Stimulated activated CD8-positive, alpha-beta memory T cell treated with anti-CD3 and anti-CD28 coated beads, Interleukin-15, amount 100 ng/mL, for 1 hour (primary cell): Measurements from ENCODE around the gene HDAC8.

Experiments
- DNase-seq: peaks from one replicate; pipeline ENCODE4 v3.0.0-alpha.2; 2020; ENCODE audit warnings: low read depth

Gene HDAC8

DNA sequence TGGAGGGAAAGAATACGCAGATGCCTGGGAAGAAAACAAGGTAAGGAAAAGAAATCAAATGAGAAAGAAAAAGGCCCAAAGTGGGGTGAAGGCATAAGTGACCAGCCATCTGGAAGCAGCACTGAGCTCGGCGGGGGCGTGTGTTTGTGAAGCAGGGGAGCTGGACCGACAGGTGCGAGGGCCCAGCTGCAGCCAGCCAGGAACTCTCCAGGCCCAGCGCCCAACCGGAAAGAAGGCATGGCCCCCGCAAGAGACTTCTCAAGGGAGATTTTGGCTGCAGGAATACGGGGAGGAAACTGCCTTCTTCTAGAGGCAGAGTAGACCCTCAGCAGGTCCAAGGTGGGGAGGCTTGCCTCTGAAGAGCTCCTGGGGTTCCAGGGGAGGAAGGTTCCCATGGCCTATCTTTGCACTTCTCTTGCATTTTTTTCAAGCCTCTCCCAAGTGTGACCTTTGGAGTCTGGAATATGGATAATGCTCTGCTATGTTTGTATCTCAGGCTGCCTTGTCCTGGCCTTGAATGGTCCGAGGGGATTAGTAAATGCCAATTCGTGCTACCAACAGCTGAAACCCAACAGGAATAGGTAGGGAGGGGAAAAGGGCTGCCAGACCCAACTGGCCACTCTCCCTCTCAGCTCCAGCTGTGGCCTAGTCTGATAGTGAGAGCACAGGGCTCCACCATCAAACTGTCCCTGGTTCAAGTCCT lies 256.1 kb downstream of the HDAC8 start:
- DNase-seq, result no peak

DNA sequence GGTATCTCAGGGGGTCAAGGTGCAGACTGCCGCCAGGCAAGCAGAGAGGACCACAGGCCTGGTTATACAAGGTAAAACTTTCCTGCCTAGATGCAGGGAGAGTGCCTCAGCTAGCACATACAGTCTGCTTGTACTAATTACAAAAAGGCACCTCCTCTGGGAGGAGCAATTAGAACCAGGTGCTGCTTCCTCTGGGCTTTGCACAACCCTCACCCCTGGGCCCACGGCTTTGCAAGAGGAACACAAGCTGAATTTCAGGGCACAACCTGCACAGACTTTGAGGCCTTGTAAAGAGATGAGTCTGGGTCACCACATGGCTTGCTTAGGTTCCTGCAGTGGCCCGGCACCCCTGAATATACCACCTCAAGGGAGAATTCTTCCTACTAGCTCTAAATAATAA lies 257.8 kb downstream of the HDAC8 start:
- DNase-seq, result no peak

DNA sequence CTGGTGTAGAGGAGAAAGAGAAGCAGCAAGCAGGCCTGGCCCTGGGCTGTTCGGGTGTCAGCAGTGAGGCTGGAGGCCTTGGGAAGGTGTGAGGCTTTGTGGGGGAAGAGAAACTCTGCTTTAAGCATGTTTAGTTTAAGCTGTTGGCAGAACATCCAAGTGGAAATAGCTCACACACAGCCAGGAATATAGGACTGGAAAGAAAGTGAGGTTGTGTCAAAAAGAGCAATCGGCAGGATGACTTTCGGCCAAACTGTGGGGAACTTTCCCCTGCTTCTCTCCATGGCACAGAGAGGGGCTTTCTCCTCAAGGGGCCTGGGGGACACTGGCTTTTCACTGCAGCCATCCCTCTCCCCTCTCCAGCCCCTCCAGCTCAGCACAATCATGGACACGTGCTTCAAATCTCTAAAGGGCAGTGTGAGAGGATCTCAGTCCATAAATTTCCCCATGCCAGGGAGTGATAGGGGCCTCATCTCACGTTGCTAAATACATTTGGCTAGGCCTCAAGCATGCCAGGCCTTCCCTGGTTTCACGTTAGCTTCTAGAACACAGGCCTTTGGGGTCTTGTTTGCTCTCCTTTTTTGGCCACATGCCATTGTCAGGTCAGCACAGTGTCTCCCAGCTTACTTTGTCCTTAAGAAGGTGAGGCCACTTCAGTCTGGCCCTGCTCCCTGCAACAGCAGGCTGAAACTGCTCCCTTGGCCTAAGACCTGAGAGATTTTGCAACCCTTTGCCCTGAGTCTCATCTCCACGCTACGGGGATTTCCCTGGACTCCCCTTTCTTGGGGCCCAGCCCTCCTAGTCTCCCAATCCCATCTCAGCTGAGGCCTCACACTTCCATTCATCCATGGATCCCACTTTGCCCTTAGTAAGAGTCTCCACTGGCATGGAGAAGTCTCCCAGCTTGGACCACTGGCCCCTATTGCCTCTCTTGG lies 258.7 kb downstream of the HDAC8 start:
- DNase-seq, result no peak

- no peak for DNase-seq
Observed at GRCh38 chrX:72312311-72312940, 260.2 kb downstream of the HDAC8 start.

DNA sequence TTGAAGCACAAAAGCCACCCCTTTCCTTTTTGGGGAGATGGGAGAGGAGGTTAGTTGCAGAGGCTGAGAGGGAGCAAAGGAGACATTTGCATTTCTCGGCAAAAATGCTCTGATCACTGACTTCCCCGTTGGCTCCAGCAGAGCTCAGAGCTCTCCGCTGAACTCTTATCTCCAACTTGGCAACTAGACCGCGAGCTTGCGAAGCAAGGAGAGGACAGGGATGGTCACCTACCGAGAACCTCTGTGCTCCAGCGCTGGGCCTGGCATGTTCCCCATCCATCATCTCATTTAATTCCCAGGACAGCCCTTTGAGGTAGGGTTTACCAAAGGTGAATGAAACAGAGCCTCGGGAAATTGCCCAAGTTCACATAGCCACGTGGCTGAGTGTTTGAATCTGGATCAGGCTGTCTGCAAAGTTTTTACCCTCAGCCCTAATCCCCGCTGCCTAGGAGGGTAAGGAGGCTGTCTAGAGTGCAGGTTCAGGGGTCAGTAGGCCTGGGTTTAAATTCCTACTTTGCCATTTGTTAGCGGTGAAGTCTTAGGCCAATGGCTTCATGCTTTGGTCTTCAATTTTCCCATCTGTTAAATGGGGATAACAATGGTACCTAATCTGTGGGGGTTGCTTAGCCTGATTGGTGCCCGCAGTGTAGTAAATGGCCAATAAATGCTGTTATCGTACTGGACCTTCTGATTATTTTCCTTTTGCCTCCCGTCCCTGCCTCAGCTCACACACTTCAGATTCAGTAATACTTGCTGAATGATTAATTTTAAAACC lies 263.2 kb downstream of the HDAC8 start:
- DNase-seq, result no peak

DNA sequence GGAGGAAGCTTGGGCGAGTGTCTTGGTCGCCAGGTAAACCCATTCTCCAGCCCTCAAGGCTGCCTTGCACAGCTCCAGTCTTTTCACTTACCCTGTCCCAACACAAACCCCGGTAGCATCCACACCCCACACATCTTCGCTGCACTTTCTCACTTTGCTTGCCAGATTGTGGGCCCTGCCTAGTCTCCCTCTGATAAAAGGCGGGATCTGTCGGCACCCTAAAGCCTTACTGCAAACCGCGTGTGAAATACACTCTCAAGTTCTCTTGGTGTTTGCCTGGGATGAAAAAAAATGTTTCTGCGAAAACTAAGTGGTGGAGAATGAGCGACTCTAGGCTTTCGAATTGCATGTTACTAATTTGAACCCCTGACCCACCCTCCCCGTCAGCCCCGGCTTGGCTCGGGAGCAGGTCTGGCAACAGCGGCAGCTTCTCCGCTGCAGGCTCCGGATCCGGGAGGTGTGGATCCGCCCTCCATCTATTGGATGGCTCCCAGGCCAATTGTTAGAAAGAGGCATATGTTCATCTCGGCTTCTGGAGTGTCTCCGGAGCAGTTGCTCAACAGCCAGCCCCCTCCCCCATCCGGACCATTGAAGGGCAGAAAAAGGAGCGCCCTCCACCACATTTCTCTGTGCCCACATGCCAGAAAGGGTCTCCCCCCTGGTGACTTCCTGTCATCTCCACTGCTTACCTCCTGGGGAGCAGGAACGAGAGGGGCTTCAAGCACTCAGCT lies 263.9 kb downstream of the HDAC8 start:
- no peak for DNase-seq

- DNase-seq, result no peak
Observed at GRCh38 chrX:72308209-72308565, 264.5 kb downstream of the HDAC8 start.

- no peak for DNase-seq
Observed at GRCh38 chrX:72307646-72308051, 265.0 kb downstream of the HDAC8 start.

- DNase-seq, result no peak
Observed at GRCh38 chrX:72306851-72307645, 265.6 kb downstream of the HDAC8 start.

DNA sequence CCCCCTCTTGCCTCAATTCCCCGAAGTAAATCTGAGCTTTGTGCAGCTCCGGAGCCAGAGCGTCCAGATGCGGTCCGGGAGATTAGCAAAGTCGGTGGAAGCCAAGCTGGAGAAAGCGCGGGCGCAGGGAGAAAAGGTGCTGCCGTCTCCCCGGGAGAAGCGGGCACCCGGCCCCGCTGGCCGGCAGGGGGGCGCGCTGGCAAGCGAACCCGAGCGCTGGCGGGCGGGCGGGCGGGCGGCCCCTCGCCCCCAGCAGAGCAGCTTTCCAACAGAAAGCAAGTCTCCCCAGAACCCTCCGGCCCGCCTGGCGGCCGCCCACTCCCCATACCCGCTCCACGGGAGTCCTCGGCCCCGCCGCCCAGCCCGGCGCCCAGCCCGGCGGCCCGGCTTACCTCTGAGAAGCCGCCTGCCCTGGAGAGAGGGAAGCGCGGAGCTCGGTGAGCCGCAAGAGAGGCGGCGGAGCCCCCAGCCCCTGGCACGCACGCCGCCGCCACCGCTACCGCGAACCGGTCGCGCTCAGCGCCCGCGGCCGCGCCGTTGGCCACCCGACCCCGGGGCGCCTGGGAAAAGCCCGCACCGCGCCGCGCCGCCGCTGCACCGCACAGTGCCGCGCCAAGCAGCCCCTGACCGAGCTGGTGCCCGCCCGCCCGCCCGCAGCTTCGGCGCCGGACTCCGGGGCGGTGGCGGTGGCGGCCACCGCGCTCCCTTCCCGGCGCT lies 266.4 kb downstream of the HDAC8 start:
- DNase-seq, result no peak

GRCh38 chrX:72305286-72306084 lies 267.2 kb downstream of the HDAC8 start, which contains the start of gene CITED1:
Gene CITED1 (minus strand): TSS chrX:72305914. CDS start chrX:72302869, 3,045 bp downstream.
- DNase-seq, result no peak

- no peak for DNase-seq
Observed at GRCh38 chrX:72304877-72305276, 267.8 kb downstream of the HDAC8 start.

DNA sequence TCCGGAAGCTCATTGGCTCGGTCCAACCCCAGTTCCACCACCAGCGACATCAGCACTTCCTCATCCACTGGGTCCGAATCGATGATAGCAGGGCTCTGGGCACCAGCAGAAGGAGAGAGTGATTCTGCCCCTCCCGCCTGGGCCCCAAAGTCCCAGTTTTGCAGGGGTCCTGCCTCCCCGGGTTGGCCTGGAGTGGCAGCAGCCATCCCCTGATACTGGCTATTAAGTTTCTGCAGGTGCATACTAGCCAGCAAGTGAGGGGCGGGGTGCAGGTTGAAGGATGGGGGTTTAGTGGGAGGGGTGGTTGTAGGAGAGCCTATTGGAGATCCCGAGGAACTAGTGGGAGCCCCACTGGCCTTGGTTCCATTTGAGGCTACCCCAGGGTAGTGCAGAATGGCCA lies 270.9 kb downstream of the HDAC8 start:
- DNase-seq, result no peak

GRCh38 chrX:72299891-72300630 lies 272.6 kb downstream of the HDAC8 start:
- no peak for DNase-seq

- DNase-seq, result no peak
Observed at GRCh38 chrX:72297953-72298730, 274.5 kb downstream of the HDAC8 start.

GRCh38 chrX:72296991-72297390 lies 275.7 kb downstream of the HDAC8 start:
- no peak for DNase-seq

DNA sequence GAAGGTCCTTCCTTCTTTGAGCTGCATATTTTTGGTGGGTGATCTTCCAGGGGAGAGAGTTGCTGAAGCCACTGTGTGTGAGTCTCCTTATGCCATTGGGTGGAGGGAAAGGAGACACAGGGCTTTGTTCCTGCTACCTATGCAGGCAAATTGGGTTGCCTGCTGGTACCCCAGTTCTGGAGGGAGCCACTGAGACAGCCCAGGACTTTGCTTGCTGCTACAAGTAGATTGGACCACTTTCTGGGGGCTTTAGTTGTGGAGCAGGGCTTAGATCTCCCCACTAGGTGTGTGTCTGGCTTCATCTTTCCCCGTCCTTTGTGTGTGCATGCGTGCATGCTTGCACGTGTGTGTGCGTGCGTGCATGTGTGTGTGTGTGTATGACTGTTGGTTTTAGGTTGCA lies 276.9 kb downstream of the HDAC8 start:
- no peak for DNase-seq
